ENCODE data around the gene KDM7A. TPM values are rescaled to one million over a fixed set of nuclear protein-coding genes. Genes with fewer than 3 reads are reported as not detected.
A peak's percentile ranks its signal among the peaks of the same experiment; 100 is the strongest.

Gene KDM7A
- total RNA-seq, 4 donors from 2014 or later = 15.0 to 26.3 (median 21.4) TPM

- WGBS, 2 donors (ENCODE audit: low coverage in 1 of 2) = 88 to 92% methylated on average over 2 of the region's 3 CpGs
- Histone ChIP-seq H3K36me3 (peaks cover 0 to 27% of the 10 kb centered on the region in 2 donors), H3K27me3 (no peaks in the 10 kb centered on the region), H3K4me3 (no peak overlapping the region), H3K9me3 (no peaks in the 10 kb centered on the region), H3K27ac (peak overlapping the region in 2 of 4 donors; percentile 91 to 94), H3K4me1 (peaks cover 0 to 39% (median 15%) of the 10 kb centered on the region in 3 donors)
- TF ChIP-seq CTCF (IDR thresholded peaks at IDR 0.05) (no peak), EP300 (IDR thresholded peaks at IDR 0.05) (no peak), POLR2A (IDR thresholded peaks at IDR 0.05) (no peak), POLR2AphosphoS5 (IDR thresholded peaks at IDR 0.05) (no peak)
- no peak for ATAC-seq
Observed at GRCh38 chr7:140060243-140060630, 116.5 kb downstream of the KDM7A start.

- no peak overlapping the region for H3K4me3 ChIP-seq
- H3K36me3 ChIP-seq = peaks cover 0 to 32% of the 10 kb centered on the region in 2 donors
- H3K27ac ChIP-seq = peak overlapping the region in 2 of 4 donors; percentile 91 to 94
- H3K27me3 ChIP-seq = no peaks in the 10 kb centered on the region
- H3K9me3 ChIP-seq = no peaks in the 10 kb centered on the region
- TF ChIP-seq POLR2AphosphoS5 (IDR thresholded peaks at IDR 0.05) = no peak
- TF ChIP-seq POLR2A (IDR thresholded peaks at IDR 0.05) = no peak
- no peak for TF ChIP-seq EP300 (IDR thresholded peaks at IDR 0.05)
- no peak for TF ChIP-seq CTCF (IDR thresholded peaks at IDR 0.05)
- ATAC-seq = no peak
- H3K4me1 ChIP-seq = peaks cover 0 to 39% (median 15%) of the 10 kb centered on the region in 3 donors
- WGBS, 2 donors (ENCODE audit: low coverage in 1 of 2) = 68% methylated on average over 8 to 10 of the region's 12 CpGs
Observed at GRCh38 chr7:140059273-140060242, 117.2 kb downstream of the KDM7A start.

GRCh38 chr7:140058517-140058916 is 118.3 kb downstream of the KDM7A start:
- peaks cover 0 to 40% of the 10 kb centered on the region in 2 donors for H3K36me3 ChIP-seq
- no peak for TF ChIP-seq CTCF (IDR thresholded peaks at IDR 0.05)
- TF ChIP-seq POLR2AphosphoS5 (IDR thresholded peaks at IDR 0.05) = no peak
- TF ChIP-seq POLR2A (IDR thresholded peaks at IDR 0.05) = no peak
- TF ChIP-seq EP300 (IDR thresholded peaks at IDR 0.05) = no peak
- H3K27me3 ChIP-seq = no peaks in the 10 kb centered on the region
- 70 to 77% methylated on average over 7 of the region's 7 CpGs for WGBS, 2 donors (ENCODE audit: low coverage in 1 of 2)
- no peak overlapping the region for H3K27ac ChIP-seq
- peaks cover 0 to 39% (median 15%) of the 10 kb centered on the region in 3 donors for H3K4me1 ChIP-seq
- H3K4me3 ChIP-seq = no peak overlapping the region
- no peaks in the 10 kb centered on the region for H3K9me3 ChIP-seq
- no peak for ATAC-seq

GRCh38 chr7:140057143-140057535 is 119.6 kb downstream of the KDM7A start:
- Histone ChIP-seq H3K4me1 (peaks cover 0 to 36% (median 13%) of the 10 kb centered on the region in 3 donors), H3K36me3 (peaks cover 0 to 45% of the 10 kb centered on the region in 2 donors), H3K9me3 (no peaks in the 10 kb centered on the region), H3K27me3 (no peaks in the 10 kb centered on the region), H3K4me3 (no peak overlapping the region), H3K27ac (no peak overlapping the region)
- no peak for ATAC-seq
- TF ChIP-seq CTCF (IDR thresholded peaks at IDR 0.05) = no peak
- no peak for TF ChIP-seq POLR2A (IDR thresholded peaks at IDR 0.05)
- no peak for TF ChIP-seq EP300 (IDR thresholded peaks at IDR 0.05)
- no peak for TF ChIP-seq POLR2AphosphoS5 (IDR thresholded peaks at IDR 0.05)
- 91% methylated on average over 2 of the region's 3 CpGs; no CpG with 5 or more reads in 1 of the 2 donors for WGBS, 2 donors (ENCODE audit: low coverage in 1 of 2)
